Left kidney (tissue), 2 donors: ENCODE data around the gene FGGY. TPM values are rescaled to one million over a fixed set of nuclear protein-coding genes. Genes with fewer than 3 reads are reported as not detected.
"Not testable (repeated sequence)": the region's sequence is repeated elsewhere in the genome, so short reads cannot be mapped to it uniquely, and the experiment has no call there.

ENCODE experiments used
- DNase-seq: peaks from one replicate; pipeline ENCODE4 v3.0.0-alpha.2; 2013
- polyA plus RNA-seq: library from polyadenylated mRNA; unstranded; fragments of 120-200 nt; gene quantifications from one replicate; pipeline ENCODE4 v1.2.1, GENCODE V29; 2013; ENCODE audit not compliant: insufficient read length

Gene FGGY
- polyA plus RNA-seq, 1 donor: 26.6 TPM

DNA sequence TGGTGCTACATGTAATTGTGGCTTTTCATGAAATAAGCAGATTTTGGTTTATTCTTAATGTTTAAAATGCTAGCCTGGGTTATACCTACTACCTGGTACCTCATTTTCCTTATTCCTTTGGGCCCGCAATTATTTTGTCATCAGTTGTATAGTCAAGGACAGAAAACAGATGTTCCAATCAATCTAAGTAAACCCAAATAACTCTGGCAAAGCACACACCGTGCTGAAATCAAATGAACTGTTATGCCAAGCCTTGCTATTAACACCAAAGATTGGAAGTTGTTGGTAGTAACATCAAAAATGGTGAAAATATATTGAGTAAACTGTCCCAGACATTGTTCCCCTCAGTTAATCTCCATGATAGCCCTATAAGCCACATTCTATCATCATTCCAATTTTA lies 248.9 kb downstream of the FGGY start:
- DNase-seq: no peak

DNA sequence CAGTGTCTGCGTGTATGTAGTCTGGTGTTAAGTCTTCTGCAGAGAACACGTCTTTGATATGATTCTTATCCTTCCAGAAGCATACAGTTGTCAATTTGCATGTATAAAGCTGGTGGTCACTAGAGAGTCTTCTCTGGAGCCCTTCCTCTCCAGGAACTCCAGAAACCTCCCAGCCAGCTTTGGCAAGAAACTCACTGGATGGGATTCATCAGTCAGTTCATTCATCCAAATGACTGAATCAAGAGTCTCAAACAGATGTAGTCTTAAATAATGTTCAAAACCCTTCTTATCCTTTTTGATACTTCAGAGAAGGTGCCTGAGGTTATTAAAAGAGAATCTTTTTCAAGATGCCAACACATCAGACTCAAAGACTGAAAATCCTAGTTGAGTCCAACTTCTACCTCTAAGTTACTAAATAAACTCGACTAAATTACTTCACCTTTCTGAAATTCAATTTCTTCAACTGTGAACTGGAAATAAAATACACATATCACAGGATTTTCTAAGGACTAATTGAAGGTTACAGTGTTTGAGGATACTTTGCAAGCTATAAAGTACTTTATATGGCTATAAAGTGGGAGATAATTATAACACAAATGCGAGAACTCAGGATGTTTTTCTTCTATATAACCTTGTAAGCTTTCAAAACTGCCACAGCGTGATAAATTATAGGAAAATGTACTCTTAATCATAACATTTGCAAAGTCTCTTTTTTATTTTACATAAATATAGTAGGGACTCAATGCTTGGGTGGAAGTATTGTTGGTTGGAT lies 252.4 kb downstream of the FGGY start:
- DNase-seq: no peak

DNA sequence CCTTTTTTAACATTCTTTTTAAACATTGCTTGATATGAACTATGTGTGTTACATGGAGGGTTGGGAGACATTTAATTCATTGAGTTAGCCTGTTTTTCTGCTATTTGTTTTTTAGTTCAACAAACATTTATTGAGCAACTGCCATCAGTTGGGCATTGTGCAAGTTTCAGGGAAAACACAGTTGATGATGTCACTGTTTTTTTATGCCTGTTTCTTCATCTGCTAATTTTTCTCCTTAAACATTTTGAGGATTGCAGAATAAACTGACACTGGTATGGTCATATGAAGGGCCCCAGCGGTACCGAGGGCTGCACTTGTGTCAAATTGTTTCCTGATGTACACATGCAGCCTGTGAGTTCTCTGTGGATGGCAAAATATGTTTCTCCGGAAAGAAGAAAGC lies 253.0 kb downstream of the FGGY start:
- DNase-seq: no peak

DNA sequence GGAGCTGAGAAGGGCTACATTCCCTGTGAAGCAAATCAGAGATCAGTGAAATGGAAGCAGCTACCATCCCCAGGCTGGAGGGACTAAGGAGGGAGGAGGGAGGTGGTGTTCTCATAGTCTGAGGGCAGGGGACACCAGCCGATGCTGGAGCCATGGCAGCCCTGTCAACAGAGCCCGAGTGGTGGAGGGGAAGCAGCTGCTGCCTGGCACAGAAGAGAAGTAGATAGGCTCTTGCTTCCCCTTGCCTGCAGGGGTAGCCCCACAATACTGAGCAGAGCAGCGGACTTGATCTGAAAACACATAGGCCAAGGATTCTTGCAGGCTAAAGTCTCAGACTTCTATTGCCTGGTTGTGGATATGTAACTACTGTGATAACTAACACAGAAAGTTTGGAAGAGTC lies 255.1 kb downstream of the FGGY start:
- DNase-seq: no peak

DNA sequence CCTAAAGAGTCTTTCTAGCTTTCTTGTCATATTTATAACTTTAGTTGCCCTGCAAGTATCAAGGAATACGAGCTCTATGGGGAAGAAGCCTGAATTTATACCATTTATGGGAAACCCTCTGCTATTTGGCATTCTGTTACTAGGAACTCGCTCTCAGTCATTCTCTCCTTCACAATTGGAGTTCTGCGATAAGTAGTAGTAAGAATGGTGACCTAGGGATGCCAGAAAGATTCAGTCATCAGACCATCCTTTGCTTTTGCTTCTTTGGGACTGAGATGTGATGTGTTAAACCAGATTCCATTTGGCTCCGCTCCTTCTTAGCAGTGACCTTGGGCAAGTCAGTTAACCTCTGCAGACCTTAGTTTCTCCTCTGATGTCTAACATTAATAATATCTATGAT lies 256.5 kb downstream of the FGGY start:
- DNase-seq: no peak

DNA sequence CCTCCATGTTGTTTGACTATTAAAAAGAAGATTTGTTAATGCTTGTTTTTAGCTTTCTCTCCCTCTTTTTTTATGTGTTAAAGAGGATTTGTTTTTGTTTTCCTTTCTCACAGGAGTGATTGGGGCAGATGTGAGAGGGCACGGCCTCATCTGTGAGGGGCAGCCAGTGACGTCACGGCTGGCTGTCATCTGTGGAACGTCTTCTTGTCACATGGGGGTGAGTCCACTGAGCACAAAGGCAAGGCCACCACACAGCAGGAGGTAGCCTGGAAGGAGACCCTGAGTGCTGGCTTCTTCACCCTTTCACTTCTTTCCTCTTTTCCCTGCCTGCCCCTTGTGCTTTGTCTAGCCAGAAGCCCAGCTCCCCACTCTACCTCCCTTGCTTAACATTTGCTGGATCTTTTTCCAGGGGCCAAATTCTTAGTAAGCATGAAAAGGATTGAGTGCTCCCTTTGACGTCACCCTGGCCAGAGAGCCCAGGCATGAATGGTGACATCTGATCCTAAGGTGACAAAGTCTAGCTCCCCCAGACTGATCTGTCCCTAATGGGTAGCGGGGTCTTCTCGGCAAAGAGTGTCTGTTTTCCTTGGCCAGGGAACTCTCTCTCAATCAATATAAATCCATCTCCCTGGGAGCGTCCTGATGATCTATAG lies 257.2 kb downstream of the FGGY start:
- DNase-seq: no peak

DNA sequence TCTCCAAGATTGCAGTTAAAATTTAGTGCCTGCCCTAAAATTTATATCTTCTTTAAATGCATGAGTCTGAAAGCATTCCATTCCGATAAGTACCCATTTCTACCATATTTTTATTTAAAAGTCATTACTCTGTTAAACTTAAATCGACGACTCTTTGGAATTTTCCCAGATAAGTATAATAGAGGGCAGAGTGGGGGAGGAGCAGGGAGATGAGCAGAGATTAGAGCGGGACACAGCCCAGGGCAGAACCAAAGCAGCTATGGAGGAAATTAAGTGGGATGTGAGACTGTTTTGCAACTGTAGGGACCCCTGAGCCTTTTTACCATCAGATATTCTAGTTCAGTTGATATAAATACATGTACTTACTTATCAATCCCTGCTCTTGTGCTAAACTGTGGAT lies 257.9 kb downstream of the FGGY start:
- no peak for DNase-seq

DNA sequence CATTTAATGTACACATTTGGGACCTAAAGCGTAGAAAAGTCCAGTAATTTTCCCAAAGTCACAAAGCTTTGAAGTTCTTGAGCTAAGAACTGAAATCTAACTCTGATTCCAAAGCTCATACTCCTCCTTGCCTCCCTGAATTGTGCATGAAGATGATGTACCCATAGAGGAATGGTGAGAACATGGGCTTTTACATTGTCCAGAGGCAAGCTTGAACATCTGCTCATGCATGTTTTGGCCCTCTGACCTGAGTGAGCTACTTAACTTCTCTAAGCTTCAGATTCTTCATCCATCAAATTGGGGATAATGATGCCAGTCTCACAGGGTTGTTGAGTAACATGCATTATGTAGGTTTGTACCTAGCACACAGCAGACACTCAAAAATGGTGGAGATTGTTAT lies 259.5 kb downstream of the FGGY start:
- DNase-seq: no peak

DNA sequence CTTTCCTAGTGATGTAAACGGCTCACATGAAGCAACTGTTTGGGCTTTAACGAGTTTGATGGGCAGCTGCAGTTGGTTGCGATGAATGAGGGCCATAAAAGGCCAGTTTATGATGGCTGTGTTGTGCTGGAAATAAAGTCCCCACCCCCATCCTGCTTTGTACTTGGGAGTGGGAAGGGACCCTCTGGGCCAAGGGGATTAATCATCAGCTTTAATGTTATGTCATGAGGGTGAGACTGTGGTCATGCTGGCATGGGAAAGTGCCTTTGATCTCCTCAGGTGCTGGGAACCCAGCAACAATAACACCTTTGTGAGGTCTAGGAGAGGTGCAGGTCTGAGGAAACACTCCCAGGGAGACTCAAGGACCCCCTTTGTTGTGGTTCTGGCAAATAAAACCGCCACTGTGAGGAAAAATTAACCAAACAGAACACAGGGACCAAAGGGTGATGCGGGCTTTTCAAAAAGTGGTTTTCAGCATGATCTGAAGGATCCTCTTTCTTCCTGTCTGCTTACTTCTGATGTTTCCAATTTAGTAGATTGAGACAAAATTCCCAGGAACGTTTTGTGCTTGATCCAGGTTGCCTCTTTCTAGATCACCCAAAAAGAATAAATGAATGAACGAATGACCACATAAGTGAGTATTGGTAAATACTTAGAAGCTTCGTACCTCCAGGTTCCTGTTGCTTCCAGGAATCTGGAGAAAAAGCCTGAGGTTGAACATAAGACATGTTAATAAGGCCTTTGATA lies 260.1 kb downstream of the FGGY start:
- DNase-seq: peak; percentile 68

DNA sequence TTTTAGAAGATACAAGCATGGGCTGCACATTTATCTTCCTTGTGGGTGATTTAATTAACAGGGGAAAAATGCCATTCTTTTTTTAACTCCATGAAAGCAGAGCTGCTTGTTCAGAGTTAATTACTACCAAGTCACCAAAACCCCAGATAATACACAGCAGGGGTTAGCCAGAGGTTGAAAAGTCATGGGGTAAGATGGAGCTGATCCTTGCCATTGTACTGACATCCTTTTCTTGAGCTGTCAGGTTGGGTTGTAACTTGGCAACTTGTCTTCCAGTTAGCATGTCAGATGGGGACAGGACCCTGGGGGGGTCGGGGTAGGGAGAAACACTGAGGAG lies 260.6 kb downstream of the FGGY start:
- DNase-seq: no peak

DNA sequence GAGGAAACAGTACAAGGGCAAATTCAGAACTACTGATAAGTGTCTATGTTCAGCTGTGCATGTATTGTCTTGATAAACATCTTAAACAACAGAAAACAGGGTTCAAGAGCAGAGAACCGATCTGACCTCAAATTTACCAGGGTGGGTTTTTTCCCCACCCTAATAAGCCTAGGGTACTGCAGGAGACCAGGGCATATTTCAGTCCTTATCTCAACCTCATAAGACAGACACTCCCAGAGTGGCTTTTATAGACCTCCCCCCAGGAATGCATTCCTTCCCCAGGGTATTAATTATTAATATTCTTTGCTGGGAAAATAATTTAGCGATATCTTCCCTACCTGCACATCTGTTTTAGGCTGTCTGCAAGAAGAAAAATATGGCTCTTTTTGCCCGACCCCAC lies 261.7 kb downstream of the FGGY start:
- DNase-seq: not testable (repeated sequence)

DNA sequence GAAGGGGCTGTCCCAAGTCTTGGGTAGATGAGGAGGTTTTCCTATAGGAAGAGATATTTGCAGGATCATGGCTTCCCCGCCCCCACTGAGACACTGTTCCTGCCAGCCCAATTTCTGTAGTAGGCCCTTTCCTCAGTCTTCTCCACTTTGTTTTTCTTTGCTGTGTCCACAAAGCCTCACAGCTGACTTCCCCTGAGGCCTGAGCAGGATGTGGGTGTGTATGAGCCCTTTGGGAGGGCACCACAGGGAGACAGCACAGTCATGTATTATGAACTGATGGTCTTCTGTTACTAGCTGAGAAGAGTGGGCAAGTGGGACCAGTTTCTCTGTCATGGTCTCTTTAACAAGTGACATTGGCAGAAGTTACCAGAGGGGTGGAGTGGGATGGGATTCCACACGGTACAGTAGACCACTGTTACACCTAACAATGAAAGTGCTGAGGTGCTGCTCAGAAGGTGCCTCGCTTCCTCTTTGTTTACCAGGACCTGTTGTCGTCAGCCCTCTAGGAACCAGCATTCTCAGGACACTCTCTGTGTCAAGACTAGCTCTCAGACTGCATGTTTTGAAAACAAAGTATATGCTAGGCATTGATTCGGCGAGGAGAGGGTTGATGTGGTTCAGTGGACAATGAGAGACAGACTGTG lies 264.0 kb downstream of the FGGY start:
- no peak for DNase-seq

DNA sequence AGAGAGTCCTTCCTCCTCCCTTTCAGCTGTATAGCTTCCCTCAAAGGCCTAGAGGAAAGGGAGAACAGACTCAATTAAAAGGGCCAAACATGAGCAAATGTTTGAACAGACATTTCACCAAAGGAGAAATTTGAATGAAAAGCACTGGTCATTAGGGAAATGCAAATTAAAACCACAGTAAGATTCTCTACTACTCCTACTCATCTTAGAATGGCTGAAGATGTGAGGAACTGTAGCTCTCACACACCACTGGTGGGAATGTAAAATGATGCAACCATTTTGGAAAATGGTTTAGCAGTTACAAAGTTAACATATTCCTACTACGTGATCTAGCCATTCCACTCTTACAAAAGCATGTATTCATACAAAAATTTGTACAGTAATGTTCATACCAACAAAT lies 264.9 kb downstream of the FGGY start:
- DNase-seq: no peak

DNA sequence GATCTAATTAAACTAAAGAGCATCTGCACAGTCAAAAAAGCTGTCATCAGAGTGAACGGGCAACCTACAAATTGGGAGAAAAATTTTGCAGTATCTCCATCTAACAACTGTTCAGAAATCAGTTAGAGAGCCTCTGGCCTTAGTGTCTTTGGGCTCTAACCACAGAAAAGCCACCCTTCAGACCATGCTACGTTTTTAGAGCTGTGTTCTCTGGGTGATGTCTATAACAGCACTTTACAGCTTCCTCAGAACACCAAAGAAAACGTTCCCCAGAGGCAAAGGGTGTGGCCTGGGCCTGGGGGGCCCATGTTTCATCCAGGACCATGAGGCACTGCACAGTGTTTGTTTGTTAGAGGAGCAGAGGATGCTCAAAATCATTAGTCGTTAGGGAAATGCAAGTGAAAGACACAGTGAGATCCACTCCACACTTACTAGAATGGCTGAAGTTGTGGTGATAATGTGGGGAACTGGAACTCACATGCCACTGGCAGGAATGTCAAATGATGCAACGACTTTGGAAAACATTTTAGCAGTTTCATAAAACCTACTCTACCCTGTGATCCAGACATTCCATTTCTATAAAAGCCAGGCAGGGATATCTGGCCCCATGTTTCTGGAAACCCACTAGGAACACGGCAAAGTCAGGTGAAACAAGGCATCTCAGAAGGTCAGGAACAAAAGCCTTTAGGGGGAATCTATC lies 267.4 kb downstream of the FGGY start:
- DNase-seq: no peak

DNA sequence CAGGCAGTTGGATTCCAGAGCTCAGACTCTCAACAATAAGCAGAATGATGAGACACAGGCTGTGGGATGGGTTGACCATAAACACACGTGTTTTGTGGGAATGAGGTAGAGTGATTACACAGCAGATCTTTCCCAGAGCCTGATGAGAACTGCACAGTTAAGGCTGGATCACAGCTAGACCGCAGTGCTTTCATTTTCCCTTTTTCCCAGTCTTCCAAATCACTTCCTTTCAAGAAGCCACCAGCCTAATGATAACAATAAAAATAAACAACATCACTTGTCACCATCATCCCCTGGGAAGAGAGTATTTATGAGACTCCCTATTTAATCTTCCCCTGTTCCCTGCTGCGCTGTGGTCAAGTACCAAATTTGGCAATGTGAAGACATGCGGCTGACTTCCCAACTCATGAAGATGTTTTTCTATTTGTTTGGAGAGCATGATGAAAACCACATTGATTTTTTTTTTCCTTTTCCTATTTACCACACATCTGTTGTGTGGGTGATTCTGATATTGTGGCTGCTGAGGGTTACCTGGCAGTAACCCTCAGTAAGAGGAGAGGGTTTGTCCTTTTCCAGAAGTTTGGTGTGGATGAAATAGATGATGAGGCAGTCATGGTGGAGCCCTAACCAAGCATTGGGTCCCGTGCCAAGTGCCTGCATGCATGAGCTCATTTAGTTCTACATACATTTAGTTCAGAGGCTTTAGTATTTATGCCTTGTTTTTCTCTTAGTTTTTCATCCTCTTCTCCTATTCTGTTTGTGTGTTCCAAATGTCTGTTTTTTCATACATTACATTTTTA lies 268.9 kb downstream of the FGGY start:
- no peak for DNase-seq

DNA sequence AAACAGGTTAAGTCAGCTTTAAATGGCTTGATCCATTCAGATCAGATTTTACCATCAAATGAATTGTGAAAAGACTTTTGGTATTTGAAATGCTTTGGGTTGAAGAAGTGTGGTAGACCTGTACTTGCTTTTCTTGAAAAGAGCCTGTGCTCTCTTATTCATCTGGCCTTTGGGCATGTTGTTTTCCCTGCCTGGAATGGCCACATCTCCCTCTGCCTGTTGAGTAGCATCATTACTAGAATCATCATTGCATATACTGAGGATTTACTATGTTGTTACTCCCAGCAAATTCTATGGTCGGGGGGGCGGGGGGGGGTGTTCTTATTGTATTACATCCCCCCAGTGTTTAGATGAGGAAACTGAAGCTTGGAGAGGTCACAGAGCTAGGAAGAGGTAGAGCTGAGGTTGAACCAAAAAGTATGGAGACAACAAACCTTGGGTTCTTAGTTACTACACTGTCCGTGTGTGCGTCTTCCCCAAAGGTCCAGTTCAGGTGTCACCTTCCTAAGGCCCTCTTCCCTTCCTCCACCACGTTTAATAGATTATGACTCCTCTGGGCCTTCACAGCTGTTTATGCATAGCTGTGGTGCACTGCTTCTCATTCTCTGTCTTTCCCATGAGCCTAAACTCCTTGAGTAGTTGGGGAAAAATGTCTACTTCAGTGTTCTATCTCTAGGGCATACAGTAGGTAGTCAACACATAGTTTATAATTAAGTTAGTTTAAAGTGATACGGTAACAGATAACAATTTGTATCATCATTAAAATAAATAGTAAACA lies 271.5 kb downstream of the FGGY start:
- DNase-seq: no peak

DNA sequence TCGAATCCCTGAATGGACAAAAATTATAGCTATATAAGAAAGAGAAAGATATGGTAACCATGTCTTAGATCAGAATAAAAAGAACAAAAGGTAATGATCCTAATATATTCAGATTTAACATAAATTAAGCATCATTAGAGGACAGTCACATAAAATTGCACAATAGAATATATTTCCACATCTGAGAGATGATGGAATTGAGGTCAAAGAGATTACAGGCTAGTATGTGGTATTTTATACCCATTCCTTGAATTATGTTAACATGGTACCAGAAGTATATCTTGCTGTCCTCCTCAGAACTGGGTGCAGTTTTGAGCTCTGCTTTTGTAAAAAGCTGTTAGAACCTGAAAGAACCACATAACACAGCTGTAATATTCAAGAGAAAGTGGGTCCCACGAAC lies 272.3 kb downstream of the FGGY start:
- DNase-seq: no peak

DNA sequence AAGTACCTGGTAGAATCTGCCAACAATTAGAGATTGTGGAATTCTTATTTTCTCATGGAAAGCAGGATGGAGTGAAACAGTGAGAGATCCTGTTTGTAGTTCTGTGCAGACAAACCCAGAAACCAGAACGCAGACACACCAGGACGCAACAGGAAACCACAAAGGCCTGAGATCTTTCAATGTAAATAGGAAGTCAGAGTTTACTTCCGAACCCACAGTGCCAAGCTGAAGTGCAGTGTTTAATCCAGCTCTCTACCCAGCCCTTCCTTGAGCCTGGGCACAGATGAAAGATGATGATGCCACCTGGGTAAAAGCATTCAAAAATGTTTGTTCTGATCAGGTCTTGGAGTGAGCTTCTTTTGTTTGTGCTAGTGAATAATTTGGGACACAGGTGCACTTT lies 273.6 kb downstream of the FGGY start:
- DNase-seq: no peak

DNA sequence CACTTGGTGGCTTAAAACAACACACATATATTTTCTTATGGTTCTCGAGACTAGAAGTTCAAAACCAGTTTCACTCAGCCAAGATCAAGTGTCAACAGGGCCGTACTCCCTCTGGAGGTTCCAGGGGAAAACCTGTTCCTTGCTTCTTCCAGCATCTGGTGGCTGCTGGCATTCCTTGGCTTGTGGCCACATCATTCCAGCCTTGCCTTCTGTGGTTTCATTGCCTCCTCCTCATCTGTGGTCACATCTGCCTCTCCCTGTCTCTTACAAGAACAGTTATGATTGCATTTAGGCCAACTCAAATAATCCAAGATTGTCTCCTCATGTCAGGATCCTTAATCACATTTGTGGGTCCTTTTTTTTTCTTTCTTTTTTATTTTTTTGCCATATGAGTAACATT lies 277.2 kb downstream of the FGGY start:
- DNase-seq: no peak

DNA sequence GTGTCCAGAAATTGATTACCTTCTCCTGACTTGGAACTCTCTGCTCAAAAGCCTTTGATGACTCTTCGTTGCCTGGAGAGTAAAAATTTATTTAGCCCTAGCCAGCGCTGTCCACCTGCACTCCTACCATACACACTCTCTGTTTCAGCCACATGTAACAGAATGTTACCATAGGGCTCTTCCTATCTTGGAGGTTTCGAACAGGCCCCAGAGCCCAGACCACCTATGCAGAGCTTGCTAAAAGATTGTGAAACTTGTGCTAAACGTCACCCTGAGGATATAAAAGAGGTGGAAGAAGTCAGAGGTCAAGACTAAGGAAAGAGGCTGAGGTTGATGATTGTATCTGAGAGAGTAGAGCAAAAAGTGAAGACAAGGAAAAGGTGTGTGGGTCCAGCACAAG lies 280.9 kb downstream of the FGGY start:
- DNase-seq: no peak

DNA sequence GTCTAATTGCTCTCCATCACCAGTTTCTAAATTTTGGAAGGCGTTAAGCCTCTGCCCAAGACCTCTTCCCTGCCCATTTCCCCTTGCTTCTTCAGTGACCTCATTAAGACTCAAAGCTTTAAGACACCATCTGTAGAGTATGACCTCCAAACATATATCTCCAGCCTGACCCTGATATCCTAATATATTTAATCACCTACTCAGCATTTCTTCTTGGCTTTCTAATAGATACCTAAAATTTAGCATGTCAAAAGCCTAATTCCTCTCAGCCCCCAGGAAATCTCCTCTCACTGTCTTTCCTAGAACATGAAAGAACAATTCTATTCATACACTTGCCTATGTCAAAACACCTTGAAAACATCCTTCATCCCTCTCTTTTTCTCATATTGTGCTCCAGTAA lies 282.3 kb downstream of the FGGY start:
- no peak for DNase-seq
